CD4-positive, CD25-positive, alpha-beta regulatory T cell (primary cell): ENCODE results near the gene PKD1L1. TPM values are rescaled to one million over a fixed set of nuclear protein-coding genes. Genes with fewer than 3 reads are reported as not detected.

Source experiments
- ATAC-seq, 2 donors: fragments of 150-1000 bp; cut with Tn5 transposase; one replicate each; pipeline ENCODE4 v1.10.0; 2021; ENCODE audit warnings: low read depth in 2 of 2, moderate number of reproducible peaks in 2 of 2, moderate library complexity in 1 of 2
- DNase-seq, 3 donors: peaks; one replicate each; pipeline versions ENCODE4 v3.0.0 to v3.0.0-alpha.2; 2012 to 2022; ENCODE audit warnings: mixed read lengths in 1 of 3
- H3K27ac ChIP-seq: one replicate; pipeline ENCODE4 v1.7.0; 2013; ENCODE audit warnings: mild to moderate bottlenecking, low read length; ENCODE audit not compliant: insufficient read depth, poor library complexity, severe bottlenecking
- H3K27me3 ChIP-seq: one replicate; pipeline ENCODE4 v1.7.0; 2013; ENCODE audit warnings: low read length; ENCODE audit not compliant: control insufficient read depth, insufficient read depth
- H3K36me3 ChIP-seq: one replicate; pipeline ENCODE4 v1.7.0; 2013; ENCODE audit warnings: mild to moderate bottlenecking, low read length, moderate library complexity; ENCODE audit not compliant: control insufficient read depth, insufficient read depth
- H3K4me1 ChIP-seq: 2 replicates; pipeline ENCODE4 v1.7.0; 2013; ENCODE audit warnings: mild to moderate bottlenecking, low read length; ENCODE audit not compliant: insufficient read depth, control insufficient read depth, poor library complexity, severe bottlenecking
- H3K4me3 ChIP-seq: one replicate; pipeline ENCODE4 v1.7.0; 2013; ENCODE audit warnings: low read depth, mild to moderate bottlenecking, low read length, moderate library complexity
- H3K9me3 ChIP-seq, 2 experiments: 1 replicate in 1 of 2; 2 replicates in 1 of 2; pipeline ENCODE4 v1.7.0; 2013; ENCODE audit warnings: low read length in 2 of 2, mild to moderate bottlenecking in 1 of 2, moderate library complexity in 1 of 2; ENCODE audit not compliant: control insufficient read depth in 2 of 2
- H3K27ac Mint-ChIP-seq, 3 donors: one replicate each; pipeline ENCODE4 v1.8.0; 2020 to 2022; ENCODE audit warnings: mild to moderate bottlenecking in 3 of 3, mixed read lengths in 3 of 3, moderate library complexity in 2 of 3
- H3K27me3 Mint-ChIP-seq: one replicate; pipeline ENCODE4 v1.8.0; 2022; ENCODE audit warnings: mild to moderate bottlenecking, mixed read lengths
- H3K36me3 Mint-ChIP-seq: one replicate; pipeline ENCODE4 v1.8.0; 2020; ENCODE audit warnings: mixed read lengths
- H3K4me1 Mint-ChIP-seq, 4 donors: one replicate each; pipeline ENCODE4 v1.8.0; 2020 to 2022; ENCODE audit warnings: mixed read lengths in 4 of 4, mild to moderate bottlenecking in 1 of 4
- H3K4me3 Mint-ChIP-seq, 4 donors: one replicate each; pipeline ENCODE4 v1.8.0; 2020 to 2022; ENCODE audit warnings: mild to moderate bottlenecking in 4 of 4, mixed read lengths in 4 of 4, moderate library complexity in 3 of 4
- H3K9me3 Mint-ChIP-seq, 7 donors: one replicate each; pipeline ENCODE4 v1.8.0; 2020 to 2022; ENCODE audit warnings: mixed read lengths in 7 of 7, mild to moderate bottlenecking in 3 of 7, moderate library complexity in 2 of 7
- polyA plus RNA-seq, 4 donors: library from polyadenylated mRNA; unstranded; fragments of 300-500 nt; fragmentation: Illumina TruSeq; gene quantifications; one replicate each; pipeline ENCODE4 v1.2.3, GENCODE V29; 2021
- total RNA-seq: library from RNA; stranded (reverse); gene quantifications from one replicate; pipeline ENCODE4 v1.2.3, GENCODE V29; 2022

The PKD1L1 gene
- total and polyA plus RNA-seq, 5 donors from 2014 or later = 0.02 to 0.17 (median 0.06) TPM; not detected in 2

DNA sequence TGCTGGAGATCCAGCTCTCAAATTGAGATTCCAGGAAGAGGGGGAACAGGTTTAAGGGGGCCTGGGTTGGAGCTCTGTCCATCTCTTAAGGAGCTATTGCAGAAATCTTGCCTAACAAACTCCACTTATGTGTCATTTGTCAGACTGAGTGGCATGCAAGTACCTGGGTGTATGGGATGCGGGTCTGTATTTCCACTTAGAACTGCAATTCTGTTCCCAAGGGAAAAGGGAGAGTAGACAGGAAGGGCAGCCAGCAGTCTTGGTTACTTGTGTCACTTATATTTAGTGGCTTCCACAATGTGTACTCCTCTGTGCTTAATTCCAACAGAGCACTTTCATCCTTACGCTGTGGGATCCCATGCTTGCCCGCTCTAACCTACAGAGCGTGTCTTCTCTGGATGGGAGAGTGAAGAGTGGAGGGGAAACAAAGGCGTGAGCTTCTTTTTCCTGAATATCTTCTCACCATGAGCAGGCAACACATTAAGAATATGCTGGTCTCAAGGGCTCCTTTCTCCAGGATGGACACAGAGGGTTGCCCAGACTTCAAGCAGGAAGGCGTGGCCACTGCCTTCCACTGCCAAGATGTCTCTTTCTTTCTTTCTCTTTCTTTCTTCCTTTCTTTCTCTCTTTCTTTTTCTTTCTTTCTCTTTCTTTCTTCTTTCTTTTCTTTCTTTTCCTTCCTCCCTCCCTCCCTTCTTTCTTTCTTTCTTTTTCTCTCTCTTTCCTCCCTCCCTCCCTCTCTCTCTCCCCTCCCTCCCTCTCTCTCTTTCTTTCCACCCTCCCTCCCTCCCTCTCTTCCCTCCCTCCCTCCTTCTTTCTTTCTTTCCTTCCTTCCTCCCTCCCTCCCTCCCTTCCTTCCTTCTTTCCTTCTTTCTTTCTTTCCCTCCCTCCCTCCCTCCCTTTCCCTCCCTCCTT, 212.6 kb downstream of the PKD1L1 start:
- H3K4me3 Mint-ChIP-seq = no peak overlapping the region
- Histone ChIP-seq H3K27me3 (no peaks in the 10 kb centered on the region), H3K27ac (no peak overlapping the region), H3K9me3 (no peaks in the 10 kb centered on the region), H3K36me3 (no peaks in the 10 kb centered on the region), H3K4me1 (no peaks in the 10 kb centered on the region), H3K4me3 (no peak overlapping the region)
- no peaks in the 10 kb centered on the region for H3K4me1 Mint-ChIP-seq
- ATAC-seq = no peak
- H3K9me3 Mint-ChIP-seq = peaks cover 0 to 4% (median 0%) of the 10 kb centered on the region in 7 donors
- H3K27ac Mint-ChIP-seq = no peak overlapping the region
- H3K27me3 Mint-ChIP-seq = peaks cover 4% of the 10 kb centered on the region
- no peaks in the 10 kb centered on the region for H3K36me3 Mint-ChIP-seq
- DNase-seq = no peak

DNA sequence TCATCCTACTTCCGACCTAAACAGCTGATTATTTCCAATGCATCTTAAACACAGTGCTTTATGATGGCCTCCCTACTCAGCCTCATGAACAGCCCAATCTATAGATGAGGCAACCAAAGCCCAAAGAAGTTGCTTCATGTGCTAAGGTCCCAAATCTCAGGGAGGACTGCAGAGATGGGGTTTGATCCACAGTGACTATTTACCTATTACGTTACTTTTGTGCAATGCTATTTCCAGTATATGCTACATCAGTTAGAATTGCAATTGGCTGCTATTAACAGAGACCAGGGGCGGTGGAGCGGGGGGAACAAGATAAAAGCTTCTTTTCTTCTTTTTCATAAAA, 213.3 kb downstream of the PKD1L1 start:
- Histone ChIP-seq H3K9me3 (no peaks in the 10 kb centered on the region), H3K36me3 (no peaks in the 10 kb centered on the region), H3K4me3 (no peak overlapping the region), H3K27me3 (no peaks in the 10 kb centered on the region), H3K4me1 (no peaks in the 10 kb centered on the region), H3K27ac (no peak overlapping the region)
- no peak for ATAC-seq
- Mint-ChIP-seq H3K4me3 (no peak overlapping the region), H3K9me3 (peaks cover 0 to 2% (median 0%) of the 10 kb centered on the region in 7 donors), H3K27me3 (peaks cover 4% of the 10 kb centered on the region), H3K27ac (no peak overlapping the region), H3K36me3 (no peaks in the 10 kb centered on the region), H3K4me1 (no peaks in the 10 kb centered on the region)
- DNase-seq = no peak

DNA sequence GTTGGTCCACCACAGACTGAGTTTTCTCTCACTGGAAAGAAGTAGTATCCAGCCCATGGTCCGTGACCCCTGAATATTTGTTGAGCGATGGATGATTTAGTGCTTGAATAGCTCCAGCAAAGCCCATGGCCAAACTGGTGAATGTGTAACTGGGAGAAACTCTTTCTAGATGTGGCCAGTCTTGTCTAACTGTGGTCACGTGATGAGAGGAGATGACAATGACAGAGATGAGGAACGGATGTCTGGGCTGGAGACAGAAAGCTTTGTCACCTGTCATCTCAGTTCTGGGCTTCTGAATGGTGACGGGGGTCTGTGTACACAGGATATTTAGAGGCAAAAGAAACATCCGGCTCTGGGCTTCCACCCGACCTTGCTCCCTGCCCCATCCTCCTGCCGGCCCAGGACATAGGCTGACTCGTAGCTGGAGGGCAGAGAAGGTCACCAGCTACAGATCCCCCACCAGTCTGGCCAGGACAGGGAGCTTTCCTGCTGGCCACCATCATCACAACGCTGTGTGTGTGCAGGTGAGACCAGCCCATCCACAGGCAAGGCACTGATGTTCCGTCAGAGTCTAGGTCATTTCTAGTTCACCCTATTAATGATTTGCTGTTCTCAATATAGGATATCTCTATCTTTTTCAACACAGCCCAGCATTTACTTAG, 213.8 kb downstream of the PKD1L1 start:
- Mint-ChIP-seq H3K4me3 (no peak overlapping the region), H3K4me1 (no peaks in the 10 kb centered on the region), H3K36me3 (no peaks in the 10 kb centered on the region), H3K27ac (no peak overlapping the region), H3K27me3 (peaks cover 4% of the 10 kb centered on the region), H3K9me3 (peaks cover 0 to 2% (median 0%) of the 10 kb centered on the region in 7 donors)
- no peak overlapping the region for H3K27ac ChIP-seq
- no peaks in the 10 kb centered on the region for H3K27me3 ChIP-seq
- H3K36me3 ChIP-seq = no peaks in the 10 kb centered on the region
- H3K9me3 ChIP-seq = no peaks in the 10 kb centered on the region
- H3K4me1 ChIP-seq = no peaks in the 10 kb centered on the region
- ATAC-seq = no peak
- no peak overlapping the region for H3K4me3 ChIP-seq
- DNase-seq = no peak

DNA sequence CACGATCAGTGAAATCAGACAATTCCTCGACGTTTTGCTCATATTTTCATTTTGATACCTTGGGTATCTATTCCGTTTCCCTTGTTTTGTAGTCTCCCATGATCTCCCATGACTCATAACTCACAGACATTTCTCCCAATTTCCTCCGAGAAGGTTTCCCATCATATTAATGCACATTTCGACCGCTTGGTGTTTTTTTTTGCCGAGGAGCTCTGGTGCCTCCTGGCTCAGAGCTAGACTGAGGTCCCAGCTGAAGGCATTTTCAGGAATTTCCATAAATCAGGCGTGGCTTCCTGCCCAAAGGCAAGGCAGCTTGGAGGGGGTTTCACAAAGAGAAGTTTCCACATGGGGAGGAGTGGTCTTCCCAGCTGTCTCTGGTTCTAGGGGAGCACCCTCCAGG, 218.1 kb downstream of the PKD1L1 start:
- Histone ChIP-seq H3K27ac (no peak overlapping the region), H3K27me3 (no peaks in the 10 kb centered on the region), H3K4me1 (no peaks in the 10 kb centered on the region), H3K9me3 (no peaks in the 10 kb centered on the region), H3K4me3 (no peak overlapping the region), H3K36me3 (no peaks in the 10 kb centered on the region)
- no peak for ATAC-seq
- Mint-ChIP-seq H3K4me1 (no peaks in the 10 kb centered on the region), H3K36me3 (no peaks in the 10 kb centered on the region), H3K4me3 (no peak overlapping the region), H3K9me3 (no peaks in the 10 kb centered on the region), H3K27me3 (no peaks in the 10 kb centered on the region), H3K27ac (no peak overlapping the region)
- DNase-seq = no peak

DNA sequence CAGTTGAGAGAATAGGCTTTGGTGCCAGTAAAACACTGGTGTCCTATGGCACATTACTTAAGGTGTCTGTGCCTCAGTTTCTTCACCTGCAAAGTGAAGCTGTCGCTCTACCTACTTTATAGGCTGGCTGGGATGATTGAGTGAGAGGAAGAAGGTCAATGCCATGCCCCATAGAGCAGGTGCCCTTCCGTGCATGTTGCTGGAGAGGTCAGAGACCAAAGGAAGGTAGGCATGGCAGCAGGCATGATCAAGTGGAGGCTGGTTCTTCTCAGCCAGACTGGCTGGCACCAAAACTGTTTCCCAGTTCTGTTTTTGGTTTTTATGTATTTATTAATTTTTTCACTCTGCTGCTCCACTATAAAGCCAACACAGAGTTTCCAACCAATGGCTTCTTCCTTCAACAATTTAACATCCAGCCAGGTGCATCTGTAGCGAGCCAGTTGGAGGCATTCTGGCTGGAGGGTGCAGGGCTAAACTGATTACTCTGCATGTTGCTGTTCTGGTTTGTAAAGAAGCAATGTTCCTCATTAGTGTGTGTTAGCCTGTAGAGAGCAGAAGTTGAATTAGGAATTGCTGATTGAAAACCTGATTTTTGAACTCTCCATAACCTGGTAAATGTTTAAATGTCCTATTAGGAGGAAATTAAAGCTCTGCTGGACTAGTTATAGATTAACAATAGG, 222.1 kb downstream of the PKD1L1 start:
- Histone ChIP-seq H3K4me1 (no peaks in the 10 kb centered on the region), H3K4me3 (no peak overlapping the region), H3K36me3 (no peaks in the 10 kb centered on the region), H3K27ac (no peak overlapping the region), H3K27me3 (no peaks in the 10 kb centered on the region), H3K9me3 (no peaks in the 10 kb centered on the region)
- DNase-seq (no peak), ATAC-seq (no peak)
- H3K4me3 Mint-ChIP-seq = no peak overlapping the region
- H3K27me3 Mint-ChIP-seq = no peaks in the 10 kb centered on the region
- peak overlapping the region in 1 of 3 donors; percentile 39 for H3K27ac Mint-ChIP-seq
- H3K4me1 Mint-ChIP-seq = no peaks in the 10 kb centered on the region
- no peaks in the 10 kb centered on the region for H3K9me3 Mint-ChIP-seq
- H3K36me3 Mint-ChIP-seq = no peaks in the 10 kb centered on the region

DNA sequence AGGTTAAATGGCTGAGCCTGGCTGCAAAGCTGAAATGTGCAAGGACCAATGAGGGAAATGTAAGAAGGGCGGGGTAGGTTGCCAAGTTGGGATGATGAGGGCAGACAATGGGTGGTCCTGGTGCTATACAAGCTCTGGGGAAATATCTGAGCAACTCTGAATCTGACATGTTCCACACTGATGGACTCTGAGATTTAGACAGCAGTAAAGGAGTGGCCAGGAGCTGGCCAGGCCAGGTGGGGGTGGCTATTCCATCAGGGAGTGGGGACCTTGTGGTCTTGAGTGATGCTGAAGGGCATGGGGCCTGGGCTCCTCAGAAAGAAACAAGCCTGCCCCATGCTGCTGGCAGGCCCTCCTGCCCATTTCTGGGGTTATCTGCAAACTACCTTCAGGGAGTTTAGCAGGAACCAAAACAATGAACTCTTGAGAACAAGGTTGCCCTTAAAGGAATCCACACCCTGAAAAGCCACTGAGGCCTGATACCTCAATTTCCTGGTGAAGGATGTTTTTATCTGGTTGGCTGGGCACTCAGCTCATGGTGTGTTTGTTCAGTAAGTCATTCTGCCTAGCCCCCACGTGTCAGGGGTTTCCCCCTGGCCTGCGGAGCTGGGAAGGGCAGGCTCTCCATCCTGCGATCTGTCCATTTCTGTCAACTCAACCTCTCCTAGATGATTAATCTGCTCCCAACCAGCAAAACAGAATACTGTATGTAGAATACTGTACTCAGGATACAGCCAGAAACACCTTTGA, 223.1 kb downstream of the PKD1L1 start:
- Mint-ChIP-seq H3K4me1 (no peaks in the 10 kb centered on the region), H3K27ac (no peak overlapping the region), H3K9me3 (no peaks in the 10 kb centered on the region), H3K36me3 (no peaks in the 10 kb centered on the region), H3K27me3 (no peaks in the 10 kb centered on the region), H3K4me3 (no peak overlapping the region)
- no peak for ATAC-seq
- no peaks in the 10 kb centered on the region for H3K36me3 ChIP-seq
- no peaks in the 10 kb centered on the region for H3K27me3 ChIP-seq
- H3K4me3 ChIP-seq = no peak overlapping the region
- H3K27ac ChIP-seq = no peak overlapping the region
- H3K4me1 ChIP-seq = no peaks in the 10 kb centered on the region
- no peaks in the 10 kb centered on the region for H3K9me3 ChIP-seq
- no peak for DNase-seq
